Keratinocyte (primary cell): ENCODE data around the gene SMAD7. TPM values are rescaled to one million over a fixed set of nuclear protein-coding genes. Genes with fewer than 3 reads are reported as not detected.

Experiments
- DNase-seq: peaks from one replicate; pipeline ENCODE4 v3.0.0-alpha.2; 2011; ENCODE audit warnings: low read depth, missing footprints, low spot score
- FAIRE-seq: peaks from 2 replicates; lab custom pipeline; 2011; peaks lifted over from hg19 to GRCh38; lab: Jason Lieb, UNC
- H2AFZ ChIP-seq: 2 replicates; pipeline ENCODE4 v1.6.0; 2012; ENCODE audit warnings: low read length, control low read depth, inconsistent platforms; ENCODE audit not compliant: control insufficient read depth
- H3K27ac ChIP-seq: 2 replicates; pipeline ENCODE4 v1.5.1; 2011; ENCODE audit warnings: low read length; ENCODE audit not compliant: control insufficient read depth, insufficient read depth
- H3K27me3 ChIP-seq: 3 replicates; pipeline ENCODE4 v1.6.0; 2011; ENCODE audit warnings: low read length; ENCODE audit not compliant: control insufficient read depth, insufficient read depth; ENCODE audit errors: extremely low read depth
- H3K36me3 ChIP-seq, 2 experiments: 2 replicates in 1 of 2; 3 replicates in 1 of 2; pipeline ENCODE4 v1.5.1; 2011; ENCODE audit warnings: low read length in 2 of 2, mild to moderate bottlenecking in 1 of 2; ENCODE audit not compliant: control insufficient read depth in 2 of 2, insufficient read depth in 2 of 2; ENCODE audit errors: extremely low read depth in 1 of 2
- H3K4me1 ChIP-seq: 3 replicates; pipeline ENCODE4 v1.5.1; 2011; ENCODE audit warnings: low read length; ENCODE audit not compliant: control insufficient read depth, insufficient read depth; ENCODE audit errors: extremely low read depth
- H3K4me2 ChIP-seq: 3 replicates; pipeline ENCODE4 v1.6.0; 2011; ENCODE audit warnings: low read depth, low read length; ENCODE audit not compliant: control insufficient read depth, insufficient read depth; ENCODE audit errors: extremely low read depth
- H3K4me3 ChIP-seq, 3 experiments: fragments of 200-600 bp in 1 of 3; sonication (generic) in 1 of 3; 2 replicates in 2 of 3; 3 replicates in 1 of 3; pipeline ENCODE4 v1.5.1; 2011 to 2016; ENCODE audit warnings: low read length in 3 of 3, mild to moderate bottlenecking in 3 of 3, control low read depth in 2 of 3, inconsistent platforms in 1 of 3, low read depth in 1 of 3, mixed read lengths in 1 of 3, mixed run types in 1 of 3, moderate library complexity in 1 of 3; ENCODE audit not compliant: control insufficient read depth in 2 of 3, insufficient read depth in 2 of 3; ENCODE audit errors: extremely low read depth in 1 of 3
- H3K79me2 ChIP-seq: 2 replicates; pipeline ENCODE4 v1.6.0; 2012; ENCODE audit warnings: low read length; ENCODE audit not compliant: control insufficient read depth, insufficient read depth
- H3K9ac ChIP-seq: 3 replicates; pipeline ENCODE4 v1.6.0; 2011; ENCODE audit warnings: low read length; ENCODE audit not compliant: control insufficient read depth, insufficient read depth; ENCODE audit errors: extremely low read depth
- H3K9me1 ChIP-seq: 3 replicates; pipeline ENCODE4 v1.6.0; 2011; ENCODE audit warnings: low read length; ENCODE audit not compliant: control insufficient read depth, insufficient read depth; ENCODE audit errors: extremely low read depth
- H3K9me3 ChIP-seq: 2 replicates; pipeline ENCODE4 v1.5.1; 2012; ENCODE audit warnings: low read depth, low read length; ENCODE audit not compliant: control insufficient read depth
- H4K20me1 ChIP-seq: 3 replicates; pipeline ENCODE4 v1.6.0; 2011; ENCODE audit warnings: low read length; ENCODE audit not compliant: control insufficient read depth, insufficient read depth; ENCODE audit errors: extremely low read depth
- EZH2 ChIP-seq: IDR thresholded peaks from one replicate; pipeline ENCODE4 v1.6.1; 2012; ENCODE audit warnings: inconsistent platforms, mild to moderate bottlenecking, low read length, moderate library complexity
- dilution Hi-C: fragments of 300-500 bp; cut with MboI; formaldehyde crosslinking; loops from one replicate; pipeline ENCODE4 v1.7.0; 2020; ENCODE audit warnings: low sequenced_read_pairs; ENCODE audit not compliant: extremely low pct_ligation_motif_present
- polyA plus RNA-seq, 5 experiments: library from polyadenylated mRNA; depleted of rRNA in 3 of 5; stranded (reverse) in 3 of 5; stranded (forward) in 1 of 5; unstranded in 1 of 5; fragments of >200 nt; gene quantifications; 1 replicate in 1 of 5; 2 replicates in 3 of 5; 3 replicates in 1 of 5; pipeline versions ENCODE4 v1.2.1 to v1.2.3, GENCODE V29; 2011 to 2012; ENCODE audit warnings: missing spikeins in 2 of 5, low read depth in 1 of 5, low replicate concordance in 1 of 5
- TF ChIP-seq, protein P1 (sequence below), 3 experiments: IDR thresholded peaks in 1 of 3; conservative IDR thresholded peaks in 1 of 3; optimal IDR thresholded peaks in 1 of 3; 2 replicates in 2 of 3; 3 replicates in 1 of 3; pipeline versions ENCODE3 to v1.5.1; 2011; ENCODE audit warnings: low read length in 3 of 3, mild to moderate bottlenecking in 3 of 3, moderate library complexity in 2 of 3, control low read depth in 1 of 3, inconsistent platforms in 1 of 3; ENCODE audit not compliant: insufficient read depth in 2 of 3; ENCODE audit errors: extremely low read depth in 1 of 3

The SMAD7 gene
- polyA plus RNA-seq, 1 donor (not counting 4 experiments of a cell fraction or from before 2014, with no cell fraction given), result 9.5 TPM

DNA sequence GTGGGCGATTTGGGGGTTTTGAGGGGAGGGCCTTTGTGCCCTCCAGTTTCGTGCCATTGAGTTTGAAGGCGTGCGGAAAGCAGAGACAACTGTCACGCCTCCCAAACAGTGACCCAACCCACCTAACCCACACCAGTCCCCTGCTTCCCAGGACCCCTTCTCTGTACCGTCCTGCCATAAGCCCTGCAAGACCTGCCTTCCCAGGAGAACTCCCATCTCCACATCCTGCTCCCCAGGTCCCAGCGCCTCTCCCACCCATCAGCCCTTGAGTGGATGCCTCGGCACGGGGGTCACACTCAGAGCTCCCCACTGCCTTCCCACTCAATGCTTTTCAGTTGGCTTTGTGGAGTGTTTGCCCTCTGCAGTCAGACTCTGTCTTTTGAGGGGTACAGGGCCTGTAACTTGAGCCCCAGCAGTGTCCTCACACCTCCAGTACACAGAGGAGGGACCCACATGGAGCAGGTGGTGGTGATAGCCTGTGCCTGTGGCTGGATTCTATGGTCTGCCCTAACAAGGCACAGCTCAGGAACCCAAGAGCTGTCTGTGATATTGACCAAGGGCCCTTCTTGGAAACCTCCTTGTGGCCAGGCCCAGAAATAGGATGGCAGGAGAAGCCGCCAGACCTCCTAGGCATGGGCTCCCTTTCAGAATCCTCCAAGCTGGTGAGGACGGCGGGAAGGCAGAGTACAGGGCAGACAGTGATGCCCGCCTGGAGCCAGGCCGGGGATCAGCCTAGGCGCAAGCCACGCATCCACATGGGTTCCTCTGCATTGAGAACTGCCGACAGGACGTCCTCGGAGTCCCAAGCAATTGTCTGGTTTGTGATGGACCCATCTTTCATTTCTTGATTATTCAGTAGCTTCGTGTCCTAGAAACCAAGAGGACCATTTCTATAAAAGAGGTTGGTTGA lies 44.4 kb upstream of the SMAD7 start:
- Histone ChIP-seq H3K4me3 (no peak overlapping the region), H3K4me1 (peaks cover 47% of the 10 kb centered on the region), H4K20me1 (no peaks in the 10 kb centered on the region), H3K9me3 (no peaks in the 10 kb centered on the region), H3K27ac (no peak overlapping the region), H3K9me1 (no peaks in the 10 kb centered on the region), H3K36me3 (no peaks in the 10 kb centered on the region), H3K79me2 (no peaks in the 10 kb centered on the region), H3K9ac (no peak overlapping the region), H3K4me2 (no peak overlapping the region), H3K27me3 (no peaks in the 10 kb centered on the region), H2AFZ (no peak overlapping the region)
- FAIRE-seq (no peak), DNase-seq (no peak)
- dilution Hi-C loops, result no loop called here
- TF ChIP-seq EZH2, result no peak
- TF ChIP-seq, protein P1, sequence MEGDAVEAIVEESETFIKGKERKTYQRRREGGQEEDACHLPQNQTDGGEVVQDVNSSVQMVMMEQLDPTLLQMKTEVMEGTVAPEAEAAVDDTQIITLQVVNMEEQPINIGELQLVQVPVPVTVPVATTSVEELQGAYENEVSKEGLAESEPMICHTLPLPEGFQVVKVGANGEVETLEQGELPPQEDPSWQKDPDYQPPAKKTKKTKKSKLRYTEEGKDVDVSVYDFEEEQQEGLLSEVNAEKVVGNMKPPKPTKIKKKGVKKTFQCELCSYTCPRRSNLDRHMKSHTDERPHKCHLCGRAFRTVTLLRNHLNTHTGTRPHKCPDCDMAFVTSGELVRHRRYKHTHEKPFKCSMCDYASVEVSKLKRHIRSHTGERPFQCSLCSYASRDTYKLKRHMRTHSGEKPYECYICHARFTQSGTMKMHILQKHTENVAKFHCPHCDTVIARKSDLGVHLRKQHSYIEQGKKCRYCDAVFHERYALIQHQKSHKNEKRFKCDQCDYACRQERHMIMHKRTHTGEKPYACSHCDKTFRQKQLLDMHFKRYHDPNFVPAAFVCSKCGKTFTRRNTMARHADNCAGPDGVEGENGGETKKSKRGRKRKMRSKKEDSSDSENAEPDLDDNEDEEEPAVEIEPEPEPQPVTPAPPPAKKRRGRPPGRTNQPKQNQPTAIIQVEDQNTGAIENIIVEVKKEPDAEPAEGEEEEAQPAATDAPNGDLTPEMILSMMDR (optimal IDR thresholded peaks at IDR 0.05 in 1 of 3, IDR thresholded peaks at IDR 0.05 in 1 of 3, conservative IDR thresholded peaks at IDR 0.05 in 1 of 3; ENCODE audit: extremely low read depth in 1 of 3, insufficient read depth in 2 of 3, low read length in 3 of 3), result no peak

DNA sequence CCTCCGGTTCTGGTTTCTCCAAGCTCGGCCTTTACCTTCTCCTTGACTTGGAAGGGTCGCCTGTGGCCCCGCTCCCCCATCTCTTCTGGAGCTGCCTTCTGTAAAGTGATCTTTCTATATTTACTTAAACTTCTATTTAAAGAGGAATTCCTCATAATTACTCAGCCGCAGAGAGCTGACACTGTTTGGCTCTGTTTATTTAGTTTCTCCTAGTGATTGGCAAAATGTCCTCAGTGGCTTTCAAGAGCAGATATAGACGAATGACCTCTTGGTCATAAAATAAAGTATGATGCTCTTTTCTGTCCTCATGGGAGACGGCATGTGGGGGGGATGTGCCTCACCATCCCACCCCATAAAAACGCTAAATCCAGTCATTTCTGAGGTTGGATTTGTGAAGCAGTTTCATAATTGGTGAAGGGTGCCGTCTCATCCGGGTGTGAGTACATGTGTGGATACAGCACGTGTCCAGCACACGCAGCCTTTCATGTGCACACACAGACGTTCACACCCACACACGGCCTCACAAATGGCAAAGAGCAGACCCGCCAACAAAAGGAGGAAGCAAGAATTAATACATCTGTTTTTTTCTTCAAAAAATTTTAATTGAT lies 43.4 kb upstream of the SMAD7 start:
- Histone ChIP-seq H3K27ac (no peak overlapping the region), H3K36me3 (no peaks in the 10 kb centered on the region), H3K4me1 (peaks cover 47% of the 10 kb centered on the region), H3K79me2 (no peaks in the 10 kb centered on the region), H3K9me1 (no peaks in the 10 kb centered on the region), H3K9ac (no peak overlapping the region), H3K4me3 (no peak overlapping the region), H3K4me2 (peak overlapping the region; percentile 19), H4K20me1 (no peaks in the 10 kb centered on the region), H3K27me3 (no peaks in the 10 kb centered on the region), H2AFZ (peak overlapping the region; percentile 11), H3K9me3 (no peaks in the 10 kb centered on the region)
- TF ChIP-seq EZH2, result no peak
- TF ChIP-seq, protein P1 (optimal IDR thresholded peaks at IDR 0.05 in 1 of 3, IDR thresholded peaks at IDR 0.05 in 1 of 3, conservative IDR thresholded peaks at IDR 0.05 in 1 of 3; ENCODE audit: extremely low read depth in 1 of 3, insufficient read depth in 2 of 3, low read length in 3 of 3), result no peak
- DNase-seq (no peak), FAIRE-seq (no peak)
- dilution Hi-C loops, result no loop called here
